Dendritic cell treated with granulocyte-macrophage colony-stimulating factor and Interleukin-4, amounts not matched to agents 40 ng/mL and 50 ng/mL, for 4 days (primary cell): ENCODE data around the gene MIB1.
"Not testable (repeated sequence)": the region's sequence is repeated elsewhere in the genome, so short reads cannot be mapped to it uniquely, and the experiment has no call there.

Experiments used
- H3K27ac Mint-ChIP-seq: one replicate; pipeline ENCODE4 v1.8.0; 2022; ENCODE audit warnings: mild to moderate bottlenecking, mixed read lengths
- H3K27me3 Mint-ChIP-seq: one replicate; pipeline ENCODE4 v1.8.0; 2022; ENCODE audit warnings: mild to moderate bottlenecking, mixed read lengths
- H3K36me3 Mint-ChIP-seq: one replicate; pipeline ENCODE4 v1.8.0; 2022; ENCODE audit warnings: low read depth, mixed read lengths
- H3K4me1 Mint-ChIP-seq: one replicate; pipeline ENCODE4 v1.8.0; 2022; ENCODE audit warnings: low read depth, mixed read lengths
- H3K4me3 Mint-ChIP-seq: one replicate; pipeline ENCODE4 v1.8.0; 2022; ENCODE audit warnings: mild to moderate bottlenecking, moderate library complexity, mixed read lengths
- H3K9me3 Mint-ChIP-seq: one replicate; pipeline ENCODE4 v1.8.0; 2022; ENCODE audit warnings: mixed read lengths
- intact Hi-C: fragments of 100-400 bp; cut with micrococcal nuclease; formaldehyde crosslinking; loops from one replicate; pipeline ENCODE4 v1.15.0; 2022

MIB1 gene

GRCh38 chr18:21760321-21760720, 19.7 kb downstream of the MIB1 start:
- Mint-ChIP-seq H3K27me3 (no peaks in the 10 kb centered on the region), H3K36me3 (peaks cover 3% of the 10 kb centered on the region), H3K9me3 (no peaks in the 10 kb centered on the region), H3K4me3 (no peak overlapping the region), H3K4me1 (peaks cover 19% of the 10 kb centered on the region), H3K27ac (no peak overlapping the region)
- intact Hi-C loops = no loop called here

GRCh38 chr18:21761471-21762115, 21.0 kb downstream of the MIB1 start:
- no peak overlapping the region for H3K4me3 Mint-ChIP-seq
- intact Hi-C loops = no loop called here

GRCh38 chr18:21762181-21762772, 21.7 kb downstream of the MIB1 start:
- peaks cover 19% of the 10 kb centered on the region for H3K4me1 Mint-ChIP-seq
- no peak overlapping the region for H3K27ac Mint-ChIP-seq
- no peaks in the 10 kb centered on the region for H3K27me3 Mint-ChIP-seq
- intact Hi-C loops = no loop called here
- H3K4me3 Mint-ChIP-seq = no peak overlapping the region
- peaks cover 10% of the 10 kb centered on the region for H3K9me3 Mint-ChIP-seq
- H3K36me3 Mint-ChIP-seq = peaks cover 23% of the 10 kb centered on the region

More at GRCh38 chr18:21761471-21762115, 21.0 kb downstream of the MIB1 start:
- Mint-ChIP-seq H3K4me1 (peaks cover 19% of the 10 kb centered on the region), H3K27ac (no peak overlapping the region), H3K9me3 (peaks cover 8% of the 10 kb centered on the region), H3K36me3 (peaks cover 16% of the 10 kb centered on the region), H3K27me3 (no peaks in the 10 kb centered on the region)

- H3K4me1 Mint-ChIP-seq = peaks cover 19% of the 10 kb centered on the region
- no peak overlapping the region for H3K4me3 Mint-ChIP-seq
- H3K27ac Mint-ChIP-seq = no peak overlapping the region
- intact Hi-C loops = no loop called here
- peaks cover 10% of the 10 kb centered on the region for H3K9me3 Mint-ChIP-seq
- H3K36me3 Mint-ChIP-seq = peaks cover 37% of the 10 kb centered on the region
- H3K27me3 Mint-ChIP-seq = no peaks in the 10 kb centered on the region
Measured at GRCh38 chr18:21763846-21764646, 23.5 kb downstream of the MIB1 start.

- no peak overlapping the region for H3K27ac Mint-ChIP-seq
- H3K4me3 Mint-ChIP-seq = no peak overlapping the region
- intact Hi-C loops = no loop called here
- peaks cover 10% of the 10 kb centered on the region for H3K9me3 Mint-ChIP-seq
- H3K27me3 Mint-ChIP-seq = no peaks in the 10 kb centered on the region
- no peaks in the 10 kb centered on the region for H3K4me1 Mint-ChIP-seq
- H3K36me3 Mint-ChIP-seq = peaks cover 73% of the 10 kb centered on the region
Measured at GRCh38 chr18:21769206-21769605, 28.6 kb downstream of the MIB1 start.

GRCh38 chr18:21774722-21775121, 34.1 kb downstream of the MIB1 start:
- no peaks in the 10 kb centered on the region for H3K9me3 Mint-ChIP-seq
- peaks cover 69% of the 10 kb centered on the region for H3K36me3 Mint-ChIP-seq
- H3K27me3 Mint-ChIP-seq = no peaks in the 10 kb centered on the region
- H3K4me3 Mint-ChIP-seq = no peak overlapping the region
- no peaks in the 10 kb centered on the region for H3K4me1 Mint-ChIP-seq
- intact Hi-C loops = loop anchor here (10.0 kb wide), 1 partner anchor 60 kb away; no protein-coding TSS in a partner anchor
- no peak overlapping the region for H3K27ac Mint-ChIP-seq

GRCh38 chr18:21777814-21778213, 37.2 kb downstream of the MIB1 start:
- H3K36me3 Mint-ChIP-seq = peaks cover 81% of the 10 kb centered on the region
- H3K4me3 Mint-ChIP-seq = no peak overlapping the region
- no peaks in the 10 kb centered on the region for H3K4me1 Mint-ChIP-seq
- no peaks in the 10 kb centered on the region for H3K9me3 Mint-ChIP-seq
- H3K27ac Mint-ChIP-seq = no peak overlapping the region
- intact Hi-C loops = loop anchor here (10.0 kb wide), 1 partner anchor 57 kb away; no protein-coding TSS in a partner anchor
- H3K27me3 Mint-ChIP-seq = no peaks in the 10 kb centered on the region

- intact Hi-C loops = no loop called here
- Mint-ChIP-seq H3K4me3 (no peak overlapping the region), H3K4me1 (no peaks in the 10 kb centered on the region), H3K9me3 (peaks cover 39% of the 10 kb centered on the region), H3K27me3 (no peaks in the 10 kb centered on the region), H3K36me3 (peaks cover 82% of the 10 kb centered on the region), H3K27ac (no peak overlapping the region)
Measured at GRCh38 chr18:21786526-21786925, 45.9 kb downstream of the MIB1 start.

GRCh38 chr18:21796089-21796488, 55.5 kb downstream of the MIB1 start:
- peaks cover 48% of the 10 kb centered on the region for H3K36me3 Mint-ChIP-seq
- intact Hi-C loops, H3K27ac Mint-ChIP-seq, H3K27me3 Mint-ChIP-seq, H3K9me3 Mint-ChIP-seq, H3K4me1 Mint-ChIP-seq, H3K4me3 Mint-ChIP-seq: not testable (repeated sequence)

GRCh38 chr18:21798126-21798525, 57.5 kb downstream of the MIB1 start:
- H3K27ac Mint-ChIP-seq = no peak overlapping the region
- peaks cover 56% of the 10 kb centered on the region for H3K36me3 Mint-ChIP-seq
- no peak overlapping the region for H3K4me3 Mint-ChIP-seq
- H3K4me1 Mint-ChIP-seq = peaks cover 9% of the 10 kb centered on the region
- H3K9me3 Mint-ChIP-seq = no peaks in the 10 kb centered on the region
- no peaks in the 10 kb centered on the region for H3K27me3 Mint-ChIP-seq
- intact Hi-C loops = no loop called here

- Mint-ChIP-seq H3K4me1 (peaks cover 20% of the 10 kb centered on the region), H3K27me3 (no peaks in the 10 kb centered on the region), H3K27ac (no peak overlapping the region), H3K36me3 (peaks cover 49% of the 10 kb centered on the region), H3K9me3 (no peaks in the 10 kb centered on the region), H3K4me3 (no peak overlapping the region)
- intact Hi-C loops = no loop called here
Measured at GRCh38 chr18:21799721-21800120, 59.1 kb downstream of the MIB1 start.

- Mint-ChIP-seq H3K9me3 (peaks cover 1% of the 10 kb centered on the region), H3K27ac (no peak overlapping the region), H3K4me1 (peaks cover 20% of the 10 kb centered on the region), H3K27me3 (no peaks in the 10 kb centered on the region), H3K36me3 (peaks cover 51% of the 10 kb centered on the region), H3K4me3 (no peak overlapping the region)
- intact Hi-C loops = no loop called here
Measured at GRCh38 chr18:21803495-21803894, 62.9 kb downstream of the MIB1 start.

GRCh38 chr18:21805771-21806366, 65.3 kb downstream of the MIB1 start:
- Mint-ChIP-seq H3K4me3 (no peak overlapping the region), H3K36me3 (peaks cover 54% of the 10 kb centered on the region), H3K27me3 (no peaks in the 10 kb centered on the region), H3K9me3 (peaks cover 9% of the 10 kb centered on the region), H3K27ac (no peak overlapping the region), H3K4me1 (peaks cover 20% of the 10 kb centered on the region)
- intact Hi-C loops = no loop called here

- Mint-ChIP-seq H3K36me3 (peaks cover 40% of the 10 kb centered on the region), H3K27ac (no peak overlapping the region), H3K27me3 (no peaks in the 10 kb centered on the region), H3K4me1 (peaks cover 11% of the 10 kb centered on the region), H3K4me3 (no peak overlapping the region), H3K9me3 (peaks cover 9% of the 10 kb centered on the region)
- intact Hi-C loops = no loop called here
Measured at GRCh38 chr18:21808185-21808584, 67.6 kb downstream of the MIB1 start.
